Tongue (tissue), 2 donors: ENCODE data around the gene EPHA4. TPM values are rescaled to one million over a fixed set of nuclear protein-coding genes. Genes with fewer than 3 reads are reported as not detected.
A peak's percentile ranks its signal among the peaks of the same experiment; 100 is the strongest.

Experiments
- DNase-seq: peaks from one replicate; pipeline ENCODE4 v3.0.0-alpha.2; 2015
- total RNA-seq: library from RNA; depleted of rRNA; stranded (reverse); fragments of >200 nt; gene quantifications from one replicate; pipeline ENCODE4 v1.2.3, GENCODE V29; 2014

Gene EPHA4
- 26.2 TPM for total RNA-seq

- peak; percentile 97 for DNase-seq
Measured at GRCh38 chr2:221572219-221572820, at the start of gene EPHA4. Gene EPHA4 (minus strand): TSS chr2:221572304. CDS start chr2:221572248, 56 bp downstream.

- no peak for DNase-seq
Measured at GRCh38 chr2:221618007-221618406, 45.9 kb upstream of the EPHA4 start.

GRCh38 chr2:221616561-221616960 lies 44.5 kb upstream of the EPHA4 start:
- no peak for DNase-seq

GRCh38 chr2:221614274-221614673 lies 42.2 kb upstream of the EPHA4 start:
- DNase-seq, result no peak

- no peak for DNase-seq
Measured at GRCh38 chr2:221612800-221613199, 40.7 kb upstream of the EPHA4 start.

- no peak for DNase-seq
Measured at GRCh38 chr2:221612161-221612560, 40.1 kb upstream of the EPHA4 start.

- peak; percentile 11 for DNase-seq
Measured at GRCh38 chr2:221610675-221611074, 38.6 kb upstream of the EPHA4 start.

GRCh38 chr2:221610255-221610654 lies 38.2 kb upstream of the EPHA4 start:
- no peak for DNase-seq

GRCh38 chr2:221608442-221608841 lies 36.3 kb upstream of the EPHA4 start:
- DNase-seq, result no peak

GRCh38 chr2:221606424-221606823 lies 34.3 kb upstream of the EPHA4 start:
- peak; percentile 21 for DNase-seq

GRCh38 chr2:221605751-221606240 lies 33.7 kb upstream of the EPHA4 start:
- DNase-seq, result no peak

- DNase-seq, result no peak
Measured at GRCh38 chr2:221602938-221603337, 30.8 kb upstream of the EPHA4 start.

- DNase-seq, result no peak
Measured at GRCh38 chr2:221601376-221601775, 29.3 kb upstream of the EPHA4 start.

- DNase-seq, result no peak
Measured at GRCh38 chr2:221600388-221600787, 28.3 kb upstream of the EPHA4 start.

GRCh38 chr2:221596192-221596591 lies 24.1 kb upstream of the EPHA4 start:
- DNase-seq, result peak; percentile 30

- no peak for DNase-seq
Measured at GRCh38 chr2:221590861-221591365, 18.8 kb upstream of the EPHA4 start.

GRCh38 chr2:221589696-221590095 lies 17.6 kb upstream of the EPHA4 start:
- no peak for DNase-seq

GRCh38 chr2:221588306-221588985 lies 16.3 kb upstream of the EPHA4 start:
- DNase-seq, result no peak

GRCh38 chr2:221581986-221582385 lies 9.9 kb upstream of the EPHA4 start:
- DNase-seq, result no peak

GRCh38 chr2:221574231-221574570 lies 2.1 kb upstream of the EPHA4 start:
- no peak for DNase-seq

- DNase-seq, result peak; percentile 94
Measured at GRCh38 chr2:221573430-221574230, 1.5 kb upstream of the EPHA4 start.

GRCh38 chr2:221572821-221573429 lies 821 bp upstream of the EPHA4 start:
- DNase-seq, result peak; percentile 73
